GM19452 (cell line): ENCODE measurements around the gene SLC12A8.

Experiments
- ATAC-seq: cut with Tn5 transposase; IDR thresholded peaks from one replicate; pipeline ENCODE4 v1.9.1; 2021; ENCODE audit not compliant: unreplicated experiment

The SLC12A8 gene

DNA sequence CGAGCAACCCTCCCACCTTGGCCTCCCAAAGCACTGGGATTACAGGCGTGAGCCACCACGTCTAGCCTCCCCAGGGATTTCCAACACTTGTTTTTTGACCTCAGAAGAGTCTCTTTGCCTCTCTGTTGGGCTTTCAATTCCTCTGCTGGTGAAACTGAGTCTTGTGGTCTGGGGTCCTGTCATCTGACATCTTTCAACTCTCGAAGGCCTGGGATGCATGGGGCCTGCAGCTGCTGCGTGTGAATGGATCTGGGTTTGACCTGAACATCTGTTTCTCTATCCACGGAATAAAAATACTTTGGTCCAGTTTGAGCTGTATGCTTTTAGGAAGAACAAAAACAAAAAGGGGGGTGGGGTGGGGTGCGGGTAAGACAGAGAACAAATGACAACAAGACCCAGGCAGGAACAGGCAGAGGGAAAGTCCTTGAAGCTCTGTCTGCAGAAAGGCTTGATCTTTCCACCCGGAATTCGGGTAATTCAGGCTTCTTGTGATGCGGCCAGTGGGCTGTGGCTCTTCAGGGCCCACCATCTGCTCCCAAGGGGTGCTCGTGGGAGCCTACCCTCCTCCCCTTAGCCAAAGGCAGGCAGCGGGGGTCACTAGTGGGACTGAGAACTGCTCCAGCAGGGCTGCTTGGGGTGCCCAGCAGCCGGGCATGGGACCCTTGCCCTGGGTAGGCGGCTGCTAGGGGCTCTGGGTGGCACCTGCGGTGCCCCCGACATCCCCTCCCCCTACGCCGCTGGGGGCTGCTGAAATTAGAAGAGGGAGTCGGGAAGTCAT, 71.5 kb downstream of the SLC12A8 start:
- peak; percentile 28 for ATAC-seq

DNA sequence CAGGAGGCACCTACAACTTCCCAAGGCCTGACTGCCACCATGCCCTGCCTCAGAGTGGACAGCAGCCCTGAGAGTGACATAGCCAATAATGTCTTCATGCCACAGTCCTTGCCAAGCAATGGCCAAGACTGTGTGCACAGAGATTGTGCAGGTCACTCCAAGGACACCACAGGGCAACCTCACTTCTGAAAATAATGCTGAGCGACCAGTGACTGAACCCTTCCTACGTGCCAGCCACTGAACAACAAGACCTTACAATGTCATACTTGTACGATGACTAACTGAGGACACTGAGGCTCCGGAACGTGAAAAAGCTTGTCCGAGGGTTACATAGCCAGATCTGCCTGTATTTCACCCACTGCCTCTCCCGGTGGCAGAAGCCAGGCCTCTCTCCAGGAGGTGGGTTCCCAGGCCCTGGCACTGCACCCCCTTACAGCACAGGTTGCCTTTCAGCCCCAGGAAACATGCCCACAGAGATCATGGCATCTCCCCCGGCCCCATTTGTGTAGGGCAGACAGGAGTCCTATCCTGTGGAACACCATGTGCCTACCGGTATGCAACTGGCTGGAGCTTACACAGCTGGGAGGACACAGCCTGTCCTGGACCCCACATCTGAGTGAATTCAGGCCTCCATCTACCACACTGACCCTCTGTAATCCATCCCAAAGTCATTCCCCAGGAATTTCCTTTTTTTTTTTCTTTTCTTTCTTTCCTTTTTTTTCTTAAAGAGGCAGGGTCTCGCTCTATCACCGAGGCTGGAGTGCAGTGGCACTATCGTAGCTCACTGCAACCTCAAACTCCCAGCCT, 72.3 kb downstream of the SLC12A8 start:
- no peak for ATAC-seq

DNA sequence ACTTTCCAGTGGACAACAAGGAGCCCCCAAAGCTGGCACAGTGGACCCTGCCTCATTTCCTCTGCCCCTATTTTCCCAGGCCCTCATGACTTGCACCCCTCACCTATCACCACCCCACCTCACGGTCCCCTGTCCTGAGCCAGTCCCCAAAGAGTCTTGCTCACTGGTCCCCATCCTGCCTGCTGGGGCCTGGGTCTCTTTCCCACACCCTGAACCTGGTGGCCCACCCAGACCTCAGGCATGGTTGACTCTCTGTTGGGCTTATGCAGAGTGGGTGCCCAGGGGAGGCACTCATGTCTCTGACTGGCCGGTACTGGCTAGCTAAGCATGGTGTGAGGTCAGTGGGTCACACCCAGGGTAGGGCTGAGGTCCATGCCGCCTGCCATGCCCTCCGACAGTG, 73.2 kb downstream of the SLC12A8 start:
- no peak for ATAC-seq

DNA sequence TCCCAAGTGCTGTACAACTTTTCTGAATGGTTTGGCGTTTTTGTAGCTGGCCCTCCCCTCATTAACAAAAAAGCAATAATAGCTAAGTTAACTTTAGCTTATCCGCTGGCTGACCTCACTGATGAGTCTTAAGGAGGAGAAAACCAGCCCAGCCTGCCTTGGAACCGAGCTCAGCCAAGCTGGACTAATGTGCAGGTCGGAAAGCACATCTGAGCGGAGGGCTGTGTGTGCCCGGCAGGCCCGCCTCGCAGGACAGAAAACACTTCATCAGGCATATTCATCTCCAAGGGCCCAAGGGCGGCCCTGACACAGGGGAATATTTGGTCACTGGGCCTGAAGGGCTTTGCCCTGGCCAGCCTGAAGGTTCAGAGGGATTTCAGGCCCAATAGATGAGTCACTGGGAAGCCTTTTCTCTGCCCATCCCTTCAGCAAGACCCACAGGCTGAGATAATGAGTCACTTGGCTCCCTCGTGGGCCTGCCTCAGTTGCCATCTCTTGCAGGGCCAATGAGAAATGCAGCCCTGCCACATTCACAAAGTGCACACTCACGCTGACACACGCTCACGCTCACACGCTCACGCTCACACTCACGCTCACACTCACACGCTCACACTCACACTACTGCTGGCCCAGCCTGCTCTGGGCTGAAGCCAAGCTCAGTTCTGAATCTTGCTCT, 75.1 kb downstream of the SLC12A8 start:
- ATAC-seq = no peak

- ATAC-seq = no peak
Measured at GRCh38 chr3:125136966-125137357, 75.6 kb downstream of the SLC12A8 start.

DNA sequence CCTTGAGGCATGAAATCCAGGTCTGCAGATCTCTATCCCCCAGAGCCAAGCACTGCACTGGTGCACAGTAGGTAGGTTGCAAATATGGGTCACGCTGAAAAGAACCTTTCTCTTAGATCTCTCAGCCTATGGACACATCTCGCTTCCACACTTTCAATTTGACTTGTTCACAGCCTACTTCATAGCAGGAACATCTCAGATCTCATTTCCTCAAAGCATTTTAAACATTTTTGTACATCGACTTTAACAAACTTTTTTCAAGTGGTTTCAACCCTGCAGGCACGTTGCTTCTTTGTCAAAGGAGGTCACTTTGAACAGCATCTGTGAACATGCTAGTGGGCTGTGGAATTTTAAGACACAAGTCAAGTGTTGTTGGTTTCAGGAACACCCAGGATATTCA, 76.0 kb downstream of the SLC12A8 start:
- ATAC-seq = no peak

DNA sequence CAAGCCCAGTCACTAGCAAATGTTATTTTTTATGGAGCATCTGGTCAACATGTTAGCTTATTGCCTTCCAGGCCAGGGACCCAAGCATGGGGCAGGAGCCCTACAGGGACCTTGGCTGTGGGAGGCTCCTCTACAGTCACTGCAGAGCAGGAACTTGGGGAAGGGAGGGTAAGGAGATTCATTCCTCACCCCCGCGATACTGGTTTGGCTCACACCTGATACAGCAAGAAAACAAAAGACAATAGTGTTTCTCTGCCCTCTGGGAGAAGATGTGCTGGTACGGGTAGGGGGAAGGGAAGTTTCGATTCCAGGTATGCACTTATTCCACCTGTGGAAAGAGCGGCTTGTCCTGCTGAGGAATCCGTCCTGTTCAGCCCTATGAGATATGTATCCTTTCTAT, 77.6 kb downstream of the SLC12A8 start:
- no peak for ATAC-seq

DNA sequence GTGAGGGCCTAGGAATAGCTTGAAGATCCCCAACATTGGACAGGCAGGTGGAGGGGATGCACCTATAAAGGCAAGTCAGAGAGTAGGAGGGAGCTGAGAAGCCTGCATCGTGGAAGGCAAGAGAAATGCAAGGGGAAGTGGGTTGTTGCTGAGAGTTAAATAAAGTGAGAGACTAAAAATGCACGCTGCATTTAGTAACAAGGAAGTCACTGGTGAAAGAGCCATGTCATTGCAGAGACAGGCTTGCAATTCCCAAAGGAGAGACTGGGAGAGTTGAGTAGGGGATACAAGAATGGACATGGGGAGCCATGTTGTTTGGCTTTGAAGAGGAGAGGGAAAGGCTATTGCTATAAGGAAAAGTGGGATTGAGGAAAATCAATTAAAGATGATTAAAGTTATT, 79.7 kb downstream of the SLC12A8 start:
- ATAC-seq = no peak

GRCh38 chr3:125129512-125129997, 83.0 kb downstream of the SLC12A8 start:
- ATAC-seq = no peak

DNA sequence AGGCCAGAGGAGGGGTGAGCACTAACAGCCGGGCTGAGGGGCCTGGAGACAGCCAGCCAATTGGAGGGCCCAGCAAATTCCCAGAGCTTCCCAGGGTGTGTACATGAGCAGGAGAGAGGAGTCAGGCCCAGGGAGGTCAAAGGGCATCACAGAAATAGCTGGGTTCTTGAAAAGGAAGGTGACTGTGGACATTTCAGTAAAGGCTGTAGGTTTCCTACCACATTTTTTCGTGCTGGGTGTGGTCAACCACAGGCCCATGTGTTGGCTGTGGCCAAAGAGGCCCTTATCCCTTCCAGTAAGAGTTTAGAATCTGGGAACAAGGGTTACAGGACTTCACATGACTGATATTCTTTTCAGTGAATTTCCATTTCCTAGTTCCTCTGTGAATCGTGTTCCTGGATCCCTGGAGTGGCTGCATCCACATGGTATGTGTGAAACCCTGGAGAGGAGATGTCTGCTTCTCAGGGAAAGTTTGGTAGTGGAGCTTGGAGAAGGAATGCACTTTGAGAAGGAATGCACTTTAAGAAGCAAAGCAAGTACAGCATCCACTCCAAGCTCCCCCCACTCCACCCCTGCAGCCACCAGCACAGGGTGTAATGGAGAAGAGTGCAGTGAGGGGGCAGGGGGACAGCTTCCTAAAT, 83.6 kb downstream of the SLC12A8 start:
- no peak for ATAC-seq

DNA sequence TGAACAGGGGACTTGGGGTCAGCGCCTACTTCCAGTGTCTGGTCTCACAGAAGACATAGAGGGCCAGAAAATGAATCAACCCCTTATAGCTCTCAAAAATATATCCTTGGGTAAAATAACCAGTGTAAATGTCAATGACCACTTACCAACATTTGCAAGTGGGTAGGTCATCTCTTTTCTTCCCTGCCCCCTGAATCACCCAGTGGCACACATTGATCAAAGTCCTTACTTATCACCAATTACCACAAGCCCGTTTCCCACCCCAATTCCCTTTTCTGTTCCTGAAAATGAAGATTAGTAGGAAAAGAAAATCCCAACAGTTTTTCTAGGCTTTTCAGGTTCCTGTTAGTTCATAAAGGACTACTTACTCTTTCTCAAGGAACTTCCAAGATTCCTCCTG, 86.2 kb downstream of the SLC12A8 start:
- no peak for ATAC-seq

DNA sequence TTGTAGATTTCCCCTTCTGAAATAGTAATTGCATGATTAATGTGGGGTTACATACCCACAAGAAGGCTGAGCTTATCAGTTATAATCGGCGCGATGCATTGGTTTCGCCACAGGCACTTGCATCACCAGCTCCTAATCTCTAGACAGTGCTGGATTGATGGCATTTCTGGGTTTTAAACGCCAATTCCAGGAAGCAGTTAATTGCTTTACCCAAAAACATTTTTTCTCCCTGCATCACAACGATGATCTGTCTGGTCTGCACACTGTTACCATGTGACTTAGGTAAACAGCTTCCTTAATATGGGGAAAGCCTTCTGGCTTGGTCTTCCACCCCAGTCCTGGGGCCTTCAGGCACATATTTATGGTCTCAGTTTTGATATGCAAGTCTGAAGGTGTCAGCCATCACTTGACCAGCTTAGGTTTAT, 86.7 kb downstream of the SLC12A8 start:
- ATAC-seq = no peak

GRCh38 chr3:125123451-125124305, 88.9 kb downstream of the SLC12A8 start:
- no peak for ATAC-seq

DNA sequence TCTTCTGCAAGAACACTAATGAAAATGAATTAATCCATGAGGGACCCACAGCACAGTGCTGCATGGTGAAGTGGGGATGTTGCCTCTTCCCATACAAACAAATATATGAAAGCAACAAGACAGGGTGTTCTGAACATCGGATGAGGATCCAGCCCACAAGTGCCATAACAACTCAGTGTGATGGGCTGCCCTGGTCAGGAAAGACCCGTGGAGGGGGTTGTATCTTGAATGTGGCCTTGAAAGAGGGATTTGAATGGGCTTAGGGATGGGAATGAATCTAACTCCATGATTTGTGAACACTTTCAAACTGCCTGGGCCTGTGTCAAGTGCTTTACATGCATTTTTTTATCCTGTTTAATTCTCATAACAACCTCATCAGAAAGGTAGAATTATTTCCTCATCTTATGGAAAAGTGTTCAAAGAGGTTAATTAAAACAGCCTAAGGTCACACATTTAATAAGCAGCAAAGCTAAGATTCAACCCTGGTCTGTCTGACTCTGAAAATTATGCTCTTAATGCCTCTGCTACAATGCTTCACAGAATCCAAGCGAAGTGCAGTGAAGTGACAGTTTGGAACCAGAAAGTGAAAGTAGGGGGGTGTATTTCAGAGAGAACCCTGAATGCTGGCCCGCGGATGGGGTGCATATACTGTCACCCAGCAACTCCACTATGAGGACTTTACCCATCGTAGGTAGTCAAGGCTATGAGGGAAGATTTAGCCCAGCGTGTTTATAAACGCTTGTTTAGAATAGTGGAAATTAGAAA, 91.1 kb downstream of the SLC12A8 start:
- no peak for ATAC-seq

GRCh38 chr3:125120379-125121122, 92.0 kb downstream of the SLC12A8 start:
- no peak for ATAC-seq

DNA sequence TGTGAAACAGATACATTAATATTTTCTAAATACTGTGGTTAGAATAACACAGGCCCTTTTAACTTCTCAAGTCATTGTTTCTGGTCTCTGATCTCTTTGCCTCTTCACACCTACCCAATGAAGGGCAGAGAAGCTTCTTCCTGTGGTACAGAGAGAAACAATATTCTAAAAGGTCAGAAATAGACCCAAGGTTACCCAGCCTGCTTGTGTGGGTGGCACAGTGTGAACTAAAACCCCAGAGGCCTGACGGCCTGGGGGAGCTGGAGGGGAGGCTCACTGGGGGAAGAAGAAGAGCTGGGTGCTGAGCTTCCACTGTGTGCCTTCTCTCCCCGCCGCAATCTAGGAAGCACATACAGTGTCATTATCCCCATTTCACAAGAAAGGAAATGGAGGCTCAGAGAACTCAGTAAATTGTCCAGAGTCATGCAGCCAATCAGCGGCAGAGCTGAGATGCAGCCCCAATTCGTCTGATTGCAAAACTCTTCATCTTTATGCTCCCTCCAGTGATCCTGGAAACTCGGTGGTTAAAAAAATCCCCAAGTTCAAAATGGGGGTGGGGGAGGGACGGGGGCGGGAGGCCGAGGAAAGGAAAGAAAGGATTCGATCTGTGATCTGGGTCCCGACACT, 92.7 kb downstream of the SLC12A8 start:
- ATAC-seq = peak; percentile 62

- no peak for ATAC-seq
Measured at GRCh38 chr3:125118600-125118999, 93.9 kb downstream of the SLC12A8 start.

GRCh38 chr3:125117631-125118191, 94.8 kb downstream of the SLC12A8 start:
- ATAC-seq = no peak
